GM23338 (cell line): Measurements from ENCODE around the gene IL17A. TPM values are rescaled to one million over a fixed set of nuclear protein-coding genes. Genes with fewer than 3 reads are reported as not detected.

Experiments
- ATAC-seq: fragments of 200-7000 bp; cut with Tn5 transposase; 3 replicates; pipeline ENCODE4 v1.9.1; 2020
- DNase-seq: peaks from one replicate; pipeline ENCODE4 v3.0.0-alpha.2; 2015; ENCODE audit warnings: low spot score
- H2AFZ ChIP-seq: fragments of 200-600 bp; sonication (generic); 2 replicates; pipeline ENCODE4 v1.8.0; 2016; ENCODE audit warnings: antibody characterized with exemption, mild to moderate bottlenecking, moderate library complexity
- H3F3A ChIP-seq: fragments of 200-600 bp; sonication (generic); replicated peaks from 2 replicates; pipeline ENCODE4 v1.8.0; 2017; ENCODE audit warnings: antibody characterized with exemption, mixed run types, low read depth
- H3K27ac ChIP-seq: fragments of 200-600 bp; sonication (generic); 2 replicates; pipeline ENCODE4 v1.6.1; 2016; ENCODE audit warnings: low read depth
- H3K27me3 ChIP-seq: fragments of 200-600 bp; sonication (generic); 2 replicates; pipeline ENCODE4 v1.8.0; 2016; ENCODE audit warnings: mild to moderate bottlenecking, mixed run types, moderate library complexity; ENCODE audit not compliant: insufficient read depth
- H3K36me3 ChIP-seq: fragments of 200-600 bp; sonication (generic); 2 replicates; pipeline ENCODE4 v1.8.0; 2016; ENCODE audit warnings: mild to moderate bottlenecking; ENCODE audit not compliant: insufficient read depth
- H3K4me1 ChIP-seq: fragments of 200-600 bp; sonication (generic); 2 replicates; pipeline ENCODE4 v1.8.0; 2016; ENCODE audit warnings: mild to moderate bottlenecking, moderate library complexity; ENCODE audit not compliant: insufficient read depth
- H3K4me2 ChIP-seq: fragments of 200-600 bp; sonication (generic); 2 replicates; pipeline ENCODE4 v1.7.1; 2017; ENCODE audit warnings: mixed run types
- H3K4me3 ChIP-seq: fragments of 200-600 bp; sonication (generic); 2 replicates; pipeline ENCODE4 v1.6.1; 2016; ENCODE audit warnings: mixed run types
- H3K79me2 ChIP-seq: fragments of 200-600 bp; sonication (generic); replicated peaks from 2 replicates; pipeline ENCODE4 v1.8.0; 2017; ENCODE audit warnings: mild to moderate bottlenecking; ENCODE audit not compliant: insufficient read depth
- H3K9me2 ChIP-seq: fragments of 200-600 bp; sonication (generic); 2 replicates; pipeline ENCODE4 v1.8.0; 2017; ENCODE audit not compliant: insufficient read depth
- H4K20me1 ChIP-seq: fragments of 200-600 bp; sonication (generic); replicated peaks from 2 replicates; pipeline ENCODE4 v1.8.0; 2017; ENCODE audit warnings: mild to moderate bottlenecking; ENCODE audit not compliant: insufficient read depth
- H3K27ac Mint-ChIP-seq: 2 replicates; pipeline ENCODE4 v1.8.0; 2020; ENCODE audit warnings: inconsistent platforms, mild to moderate bottlenecking, moderate library complexity, mixed read lengths
- H3K27me3 Mint-ChIP-seq: 3 replicates; pipeline ENCODE4 v1.8.0; 2022; ENCODE audit warnings: low read depth, mild to moderate bottlenecking, moderate library complexity, mixed read lengths, inconsistent platforms; ENCODE audit not compliant: insufficient read depth, poor library complexity
- H3K36me3 Mint-ChIP-seq: 3 replicates; pipeline ENCODE4 v1.8.0; 2021; ENCODE audit warnings: low read depth, mild to moderate bottlenecking, inconsistent platforms, moderate library complexity, mixed read lengths
- H3K4me1 Mint-ChIP-seq: 3 replicates; pipeline ENCODE4 v1.8.0; 2020; ENCODE audit warnings: mild to moderate bottlenecking, inconsistent platforms, mixed read lengths
- H3K4me3 Mint-ChIP-seq: 3 replicates; pipeline ENCODE4 v1.8.0; 2021; ENCODE audit warnings: moderate library complexity, mild to moderate bottlenecking, inconsistent platforms, mixed read lengths
- H3K9me3 Mint-ChIP-seq: 3 replicates; pipeline ENCODE4 v1.8.0; 2020; ENCODE audit warnings: moderate library complexity, mild to moderate bottlenecking, inconsistent platforms, mixed read lengths
- CREB1 ChIP-seq: fragments of 250-450 bp; sonication (Bioruptor Pico); IDR thresholded peaks from 2 replicates; pipeline ENCODE4 v1.5.0; 2020; ENCODE audit warnings: low read depth, mild to moderate bottlenecking, moderate library complexity
- CTCF ChIP-seq, 2 experiments: fragments of 200-600 bp in 1 of 2; sonication (generic) in 1 of 2; conservative IDR thresholded peaks; 2 replicates each; pipeline versions ENCODE4 v1.5.1 to v1.6.1; 2016 to 2017; ENCODE audit warnings: antibody characterized with exemption in 2 of 2, low read depth in 2 of 2, mild to moderate bottlenecking in 2 of 2, moderate library complexity in 1 of 2
- ETS1 ChIP-seq: IDR thresholded peaks from 2 replicates; pipeline ENCODE4 v1.6.1; 2016; ENCODE audit warnings: antibody characterized with exemption
- EZH2 ChIP-seq: fragments of 200-600 bp; sonication (generic); IDR thresholded peaks from one replicate; pipeline ENCODE4 v1.8.0; 2017; ENCODE audit warnings: antibody characterized with exemption, mild to moderate bottlenecking, low read depth; ENCODE audit not compliant: unreplicated experiment
- EZH2phosphoT487 ChIP-seq: fragments of 200-600 bp; sonication (generic); IDR thresholded peaks from one replicate; pipeline ENCODE4 v1.8.1; 2018; ENCODE audit warnings: antibody characterized with exemption; ENCODE audit not compliant: unreplicated experiment
- JUNB ChIP-seq: IDR thresholded peaks from one replicate; pipeline ENCODE4 v1.6.1; 2016; ENCODE audit warnings: antibody characterized with exemption; ENCODE audit not compliant: unreplicated experiment
- NANOG ChIP-seq: IDR thresholded peaks from 2 replicates; pipeline ENCODE4 v1.6.1; 2016; ENCODE audit warnings: antibody characterized with exemption, borderline replicate concordance
- POLR2AphosphoS5 ChIP-seq: IDR thresholded peaks from 2 replicates; pipeline ENCODE4 v1.6.1; 2016; ENCODE audit warnings: antibody characterized with exemption, low read depth
- STAT1 ChIP-seq: IDR thresholded peaks from one replicate; pipeline ENCODE4 v1.6.1; 2016; ENCODE audit warnings: antibody characterized with exemption; ENCODE audit not compliant: unreplicated experiment
- ZNF114 ChIP-seq: fragments of 250-450 bp; sonication (Bioruptor Pico); IDR thresholded peaks from 2 replicates; pipeline ENCODE4 v1.5.0; 2020; ENCODE audit warnings: mild to moderate bottlenecking, moderate library complexity
- ZNF331 ChIP-seq: fragments of 250-450 bp; sonication (Bioruptor Pico); IDR thresholded peaks from 2 replicates; pipeline ENCODE4 v1.5.0; 2020; ENCODE audit warnings: low read depth, mild to moderate bottlenecking, moderate library complexity
- polyA plus RNA-seq: library from polyadenylated mRNA; unstranded; fragments of >200 nt; fragmentation: Nextera tagmentation; extraction: Ambion mirVana; gene quantifications from 2 replicates; pipeline ENCODE4 v1.2.1, GENCODE V29; 2016
- total RNA-seq: library from RNA; depleted of rRNA; stranded (reverse); fragments of >200 nt; shearing (Covaris generic); gene quantifications from 2 replicates; pipeline ENCODE4 v1.2.3, GENCODE V29; 2014
- TF ChIP-seq, protein P1 (sequence below): IDR thresholded peaks from one replicate; pipeline ENCODE4 v1.6.1; 2018; ENCODE audit warnings: antibody characterized with exemption; ENCODE audit not compliant: unreplicated experiment

IL17A gene
- total and polyA plus RNA-seq, 2 experiments from 2014 or later: not detected

- TF ChIP-seq, protein P1, sequence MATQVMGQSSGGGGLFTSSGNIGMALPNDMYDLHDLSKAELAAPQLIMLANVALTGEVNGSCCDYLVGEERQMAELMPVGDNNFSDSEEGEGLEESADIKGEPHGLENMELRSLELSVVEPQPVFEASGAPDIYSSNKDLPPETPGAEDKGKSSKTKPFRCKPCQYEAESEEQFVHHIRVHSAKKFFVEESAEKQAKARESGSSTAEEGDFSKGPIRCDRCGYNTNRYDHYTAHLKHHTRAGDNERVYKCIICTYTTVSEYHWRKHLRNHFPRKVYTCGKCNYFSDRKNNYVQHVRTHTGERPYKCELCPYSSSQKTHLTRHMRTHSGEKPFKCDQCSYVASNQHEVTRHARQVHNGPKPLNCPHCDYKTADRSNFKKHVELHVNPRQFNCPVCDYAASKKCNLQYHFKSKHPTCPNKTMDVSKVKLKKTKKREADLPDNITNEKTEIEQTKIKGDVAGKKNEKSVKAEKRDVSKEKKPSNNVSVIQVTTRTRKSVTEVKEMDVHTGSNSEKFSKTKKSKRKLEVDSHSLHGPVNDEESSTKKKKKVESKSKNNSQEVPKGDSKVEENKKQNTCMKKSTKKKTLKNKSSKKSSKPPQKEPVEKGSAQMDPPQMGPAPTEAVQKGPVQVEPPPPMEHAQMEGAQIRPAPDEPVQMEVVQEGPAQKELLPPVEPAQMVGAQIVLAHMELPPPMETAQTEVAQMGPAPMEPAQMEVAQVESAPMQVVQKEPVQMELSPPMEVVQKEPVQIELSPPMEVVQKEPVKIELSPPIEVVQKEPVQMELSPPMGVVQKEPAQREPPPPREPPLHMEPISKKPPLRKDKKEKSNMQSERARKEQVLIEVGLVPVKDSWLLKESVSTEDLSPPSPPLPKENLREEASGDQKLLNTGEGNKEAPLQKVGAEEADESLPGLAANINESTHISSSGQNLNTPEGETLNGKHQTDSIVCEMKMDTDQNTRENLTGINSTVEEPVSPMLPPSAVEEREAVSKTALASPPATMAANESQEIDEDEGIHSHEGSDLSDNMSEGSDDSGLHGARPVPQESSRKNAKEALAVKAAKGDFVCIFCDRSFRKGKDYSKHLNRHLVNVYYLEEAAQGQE: no peak
- no peak for TF ChIP-seq EZH2phosphoT487
- TF ChIP-seq ZNF331 (CRISPR knock-in tag): no peak
- no peak for TF ChIP-seq NANOG
- TF ChIP-seq ZNF114 (CRISPR knock-in tag): no peak
- no peak for TF ChIP-seq CTCF (conservative IDR thresholded peaks at IDR 0.05; ENCODE audit: low read depth in 2 of 2)
- TF ChIP-seq STAT1: no peak
- no peak for TF ChIP-seq JUNB
Observed at GRCh38 chr6:52217761-52218160, 31.6 kb downstream of the IL17A start (continued).

- no peaks in the 10 kb centered on the region for H3K4me1 ChIP-seq
- DNase-seq: no peak
- H3K9me3 Mint-ChIP-seq: no peaks in the 10 kb centered on the region; the same call in 1 of the 3 replicates
- H3K9me2 ChIP-seq: peaks cover 7% of the 10 kb centered on the region; the same call in 1 of the 2 replicates
- H3K27ac ChIP-seq: no peak overlapping the region
- H3F3A ChIP-seq: no peaks in the 10 kb centered on the region
- TF ChIP-seq ZNF331 (CRISPR knock-in tag) (no peak), POLR2AphosphoS5 (no peak), STAT1 (no peak)
- H3K4me3 Mint-ChIP-seq: no peak overlapping the region
- H3K79me2 ChIP-seq: no peaks in the 10 kb centered on the region
- H3K36me3 ChIP-seq: no peaks in the 10 kb centered on the region
- H3K27me3 ChIP-seq: no peaks in the 10 kb centered on the region
- H3K27ac Mint-ChIP-seq: no peak overlapping the region
- H2AFZ ChIP-seq: no peak overlapping the region
- H3K4me2 ChIP-seq: no peak overlapping the region
- no peak for ATAC-seq
- H3K36me3 Mint-ChIP-seq: no peaks in the 10 kb centered on the region; the same call in 2 of the 3 replicates
- no peaks in the 10 kb centered on the region for H4K20me1 ChIP-seq
- no peaks in the 10 kb centered on the region for H3K4me1 Mint-ChIP-seq
- no peak overlapping the region for H3K4me3 ChIP-seq
- no peaks in the 10 kb centered on the region for H3K27me3 Mint-ChIP-seq
Observed at GRCh38 chr6:52221302-52221701, 35.1 kb downstream of the IL17A start.

DNA sequence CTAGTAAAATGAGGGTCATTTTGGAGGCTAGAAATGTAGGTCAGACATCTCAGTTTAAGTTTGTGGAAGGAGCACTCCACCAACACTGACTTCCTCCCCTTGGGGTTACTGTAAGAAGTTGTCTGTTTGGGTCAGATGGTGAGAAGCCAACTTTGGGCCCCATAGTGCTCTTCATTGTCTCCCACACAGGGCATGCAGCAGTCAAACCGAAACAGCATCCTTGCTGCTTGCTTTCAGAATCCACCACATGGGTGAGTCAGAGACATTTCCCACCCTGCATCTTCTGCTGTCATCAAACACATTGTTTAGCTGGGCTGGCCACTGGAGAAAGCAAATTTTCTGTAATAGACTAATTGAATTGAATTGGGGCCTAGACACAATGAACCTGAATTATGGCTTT, 41.3 kb downstream of the IL17A start:
- no peaks in the 10 kb centered on the region for H3K4me1 ChIP-seq
- H3K4me1 Mint-ChIP-seq: no peaks in the 10 kb centered on the region
- no peak overlapping the region for H3K4me2 ChIP-seq
- H3K36me3 Mint-ChIP-seq: no peaks in the 10 kb centered on the region; the same call in 2 of the 3 replicates
- H3K27ac Mint-ChIP-seq: no peak overlapping the region
- H4K20me1 ChIP-seq: no peaks in the 10 kb centered on the region
- DNase-seq (no peak), ATAC-seq (no peak)
- no peak overlapping the region for H2AFZ ChIP-seq
- no peak overlapping the region for H3K4me3 ChIP-seq
- H3K27me3 ChIP-seq: no peaks in the 10 kb centered on the region
- no peaks in the 10 kb centered on the region; the same call in 2 of the 3 replicates for H3K9me3 Mint-ChIP-seq
- H3K36me3 ChIP-seq: no peaks in the 10 kb centered on the region
- peaks cover 2% of the 10 kb centered on the region for H3K27me3 Mint-ChIP-seq
- no peaks in the 10 kb centered on the region for H3F3A ChIP-seq
- no peak overlapping the region for H3K27ac ChIP-seq
- H3K79me2 ChIP-seq: no peaks in the 10 kb centered on the region
- H3K9me2 ChIP-seq: peaks cover 9% of the 10 kb centered on the region; the same call in 1 of the 2 replicates
- no peak overlapping the region for H3K4me3 Mint-ChIP-seq
- no peak for TF ChIP-seq STAT1
- TF ChIP-seq EZH2: no peak
- TF ChIP-seq NANOG: no peak
- no peak for TF ChIP-seq ETS1
- no peak for TF ChIP-seq EZH2phosphoT487
- TF ChIP-seq ZNF114 (CRISPR knock-in tag): no peak
- TF ChIP-seq POLR2AphosphoS5: no peak
- no peak for TF ChIP-seq JUNB
- no peak for TF ChIP-seq CREB1 (CRISPR knock-in tag)
- TF ChIP-seq ZNF331 (CRISPR knock-in tag): no peak
- TF ChIP-seq, protein P1: no peak
